GM19035 (cell line): Measurements from ENCODE around the gene RANBP17.
"Not testable (repeated sequence)": the region's sequence is repeated elsewhere in the genome, so short reads cannot be mapped to it uniquely, and the experiment has no call there.

ENCODE experiments used
- ATAC-seq: cut with Tn5 transposase; IDR thresholded peaks from one replicate; pipeline ENCODE4 v1.9.1; 2021; ENCODE audit not compliant: unreplicated experiment

RANBP17 gene

DNA sequence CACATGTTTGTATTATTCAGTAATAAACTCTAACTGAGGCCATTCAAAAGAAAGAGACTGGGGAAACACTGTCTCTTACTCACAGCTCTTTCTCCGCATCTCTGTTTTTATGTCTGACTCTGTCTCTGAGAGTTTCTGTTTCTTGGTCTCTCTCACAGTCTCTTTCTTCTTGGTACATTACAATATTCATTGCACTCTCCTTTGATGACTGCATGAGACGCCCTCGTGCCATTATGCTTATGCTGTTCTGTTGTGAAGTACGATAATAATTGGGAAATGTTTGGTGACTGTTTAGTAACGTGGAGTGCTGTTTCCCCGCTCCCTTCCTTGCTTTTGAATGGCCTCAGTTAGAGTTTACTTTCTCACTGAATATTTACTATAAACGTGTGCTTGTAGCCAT lies 421.9 kb downstream of the RANBP17 start:
- ATAC-seq = no peak

- ATAC-seq = no peak
Observed at GRCh38 chr5:171285465-171285864, 423.6 kb downstream of the RANBP17 start.

- ATAC-seq = no peak
Observed at GRCh38 chr5:171288066-171288465, 426.2 kb downstream of the RANBP17 start.

GRCh38 chr5:171291371-171291770 lies 429.6 kb downstream of the RANBP17 start:
- ATAC-seq = no peak

DNA sequence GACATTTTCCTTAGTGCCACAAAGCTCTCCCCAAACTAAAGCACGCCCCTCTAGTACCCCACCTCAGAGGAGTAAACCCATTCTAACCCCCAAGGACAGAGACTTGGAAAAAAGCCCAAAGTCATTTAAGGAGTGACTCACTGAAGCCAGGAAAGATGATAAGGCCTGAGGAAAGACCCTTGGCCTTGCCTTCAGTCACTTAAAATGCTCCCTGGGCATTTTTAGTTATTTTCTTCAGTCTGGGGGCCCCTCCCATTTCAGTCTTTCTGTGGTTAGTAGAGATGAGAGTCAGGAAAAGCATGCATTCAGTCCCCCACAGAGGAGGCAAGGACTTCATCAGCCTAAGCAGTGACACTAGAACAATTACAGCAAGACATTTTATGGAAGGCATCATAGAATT lies 433.5 kb downstream of the RANBP17 start:
- no peak for ATAC-seq

DNA sequence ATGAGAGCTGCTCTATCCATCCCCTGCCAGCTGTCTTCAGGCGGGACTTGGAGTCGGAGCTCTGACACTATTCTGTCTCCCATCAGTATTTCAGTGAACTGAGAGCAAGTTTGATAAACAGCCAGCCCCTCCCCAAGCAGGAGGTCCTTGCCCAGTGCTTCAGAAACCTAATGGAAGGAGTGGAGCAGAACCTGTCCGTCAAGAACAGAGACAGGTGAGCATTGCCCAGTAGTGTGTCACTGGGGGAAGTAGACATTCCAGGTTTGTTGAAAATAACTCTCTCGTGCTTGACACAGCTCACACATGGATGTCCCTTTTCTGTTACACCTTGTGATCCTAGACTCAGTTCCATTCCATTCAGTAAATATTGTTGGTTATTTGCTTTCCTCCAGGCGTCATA lies 434.0 kb downstream of the RANBP17 start:
- ATAC-seq = no peak

DNA sequence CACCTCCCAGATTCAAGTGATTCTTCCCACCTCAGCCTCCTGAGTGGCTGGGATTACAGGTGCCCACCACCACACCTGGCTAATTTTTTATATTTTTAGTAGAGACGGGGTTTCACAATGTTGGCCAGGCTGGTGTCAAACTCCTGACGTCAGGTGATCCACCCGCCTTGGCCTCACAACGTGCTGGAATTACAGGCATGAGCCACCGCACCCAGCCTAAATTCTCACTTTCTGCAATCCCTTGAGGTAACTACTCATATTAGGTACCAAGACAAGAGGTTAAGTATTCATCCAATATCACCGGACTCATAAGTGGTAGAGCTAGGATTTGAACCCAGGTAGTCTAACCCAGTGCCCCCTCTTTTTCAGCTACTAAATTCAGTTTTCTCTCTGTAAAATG lies 436.1 kb downstream of the RANBP17 start:
- ATAC-seq = not testable (repeated sequence)

DNA sequence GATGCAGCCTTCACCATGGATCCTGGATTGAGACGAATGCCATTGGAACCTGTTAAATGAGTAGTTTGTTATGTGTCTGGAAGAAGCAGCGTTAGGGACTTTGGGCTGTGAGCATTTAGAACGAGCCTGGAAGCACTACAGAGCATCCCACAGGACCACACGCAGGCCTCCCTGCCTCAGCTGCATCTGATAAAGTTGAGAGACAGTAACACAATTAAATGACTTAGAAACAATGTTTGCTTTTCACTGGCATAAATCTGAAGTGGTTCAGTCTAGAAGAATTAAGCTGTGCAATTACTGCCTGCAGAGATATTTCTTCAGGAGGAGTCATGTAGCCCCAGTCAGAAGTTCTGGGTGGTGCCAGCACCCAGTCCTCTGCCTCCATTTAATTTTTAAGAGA lies 437.4 kb downstream of the RANBP17 start:
- ATAC-seq = no peak

DNA sequence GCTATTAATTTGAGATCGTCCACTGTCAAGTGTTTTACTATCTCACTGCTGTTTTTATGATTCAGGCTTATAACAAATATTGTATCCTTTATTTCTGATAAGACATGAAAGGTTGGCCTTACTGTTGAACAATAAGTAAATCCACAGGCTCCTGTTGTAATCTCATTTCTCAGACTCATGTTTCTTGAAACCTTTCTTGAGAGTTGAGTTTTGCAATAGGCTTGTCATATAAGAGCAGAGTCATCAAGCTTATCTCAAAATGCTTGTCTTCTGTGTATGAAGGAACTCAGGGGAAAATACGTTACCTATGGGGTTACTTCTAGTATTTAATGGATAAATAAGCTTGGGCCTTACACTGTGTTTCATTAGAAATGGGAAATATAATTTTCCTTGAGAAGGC lies 438.0 kb downstream of the RANBP17 start:
- no peak for ATAC-seq

DNA sequence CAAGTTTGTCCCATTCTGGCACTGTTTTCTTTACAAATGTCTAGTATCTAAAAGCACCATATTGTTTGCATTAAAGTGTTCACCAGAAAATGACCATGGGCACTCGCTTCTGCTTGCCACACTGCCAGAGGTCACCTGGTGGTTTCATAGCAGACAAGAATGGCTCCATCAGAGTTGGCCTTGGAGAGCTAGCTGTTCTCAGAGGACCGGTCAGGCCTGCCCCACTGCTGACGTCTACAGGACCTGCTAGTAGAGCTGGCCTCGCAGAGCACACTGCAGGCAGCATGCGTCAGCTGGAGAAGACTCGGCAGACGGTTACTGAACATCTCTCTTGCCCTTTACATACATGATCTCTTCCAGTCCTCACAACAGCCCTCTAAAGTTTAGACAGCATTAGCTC lies 438.5 kb downstream of the RANBP17 start:
- ATAC-seq = no peak

DNA sequence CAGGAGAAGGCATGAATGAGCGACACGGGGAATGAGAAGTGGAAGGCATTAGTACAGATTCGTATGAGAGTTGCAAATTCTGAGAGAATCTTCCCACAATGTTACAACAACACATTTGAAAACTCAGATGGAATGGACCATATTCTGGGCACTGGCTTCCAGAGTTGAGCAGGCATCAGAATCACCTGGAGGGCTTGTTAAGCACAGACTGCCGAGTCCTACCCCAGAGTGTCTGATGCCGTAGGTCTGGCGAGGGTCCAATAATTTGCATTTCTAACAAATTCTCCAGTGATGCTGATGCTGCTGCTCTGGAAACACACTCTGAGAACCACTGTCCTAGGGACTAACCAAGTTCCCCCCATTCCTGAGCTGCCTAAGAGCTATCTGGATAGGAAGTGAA lies 444.3 kb downstream of the RANBP17 start:
- no peak for ATAC-seq

- no peak for ATAC-seq
Observed at GRCh38 chr5:171306781-171307591, 445.2 kb downstream of the RANBP17 start.

GRCh38 chr5:171307789-171308452 lies 446.1 kb downstream of the RANBP17 start:
- ATAC-seq = no peak

DNA sequence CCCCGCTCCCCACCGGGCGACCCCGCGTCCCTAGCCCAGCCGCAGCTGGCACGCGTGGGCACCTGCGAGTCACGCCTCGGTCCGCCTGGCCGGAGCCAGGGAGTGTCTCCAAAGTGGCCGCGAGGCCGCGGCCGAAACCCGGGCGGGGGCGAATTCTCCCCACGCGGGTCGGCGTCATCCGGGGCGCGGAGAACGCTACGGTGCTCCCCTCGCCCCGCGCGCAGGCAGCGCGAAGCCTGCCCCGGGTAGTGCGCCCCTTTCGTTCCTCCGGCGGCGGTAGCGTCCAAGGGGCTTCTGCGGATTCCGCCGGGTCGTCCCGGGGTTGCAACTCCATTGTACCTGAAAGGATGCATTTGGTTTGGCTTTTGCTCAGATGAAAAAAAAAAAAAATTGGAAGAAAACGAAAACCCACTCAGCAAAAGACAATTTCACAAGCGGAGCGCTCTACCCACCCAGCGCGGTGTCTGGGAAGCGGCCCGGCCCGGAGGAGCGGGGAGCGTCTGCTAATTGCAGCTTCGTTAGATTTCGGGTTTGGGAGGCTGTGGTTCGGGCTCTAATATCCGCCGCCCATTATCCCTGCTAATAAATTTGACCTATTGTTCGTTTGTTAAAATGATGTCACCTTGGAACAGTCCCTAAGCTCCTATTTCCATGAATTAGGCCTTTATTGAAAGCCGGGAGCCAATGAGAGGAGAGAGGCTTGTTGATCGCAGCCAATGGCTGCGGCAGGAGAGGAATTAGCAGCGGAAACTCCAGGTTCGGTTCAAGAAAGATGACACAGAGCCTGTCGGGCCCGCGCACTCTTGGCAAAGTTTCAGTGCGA lies 446.8 kb downstream of the RANBP17 start, which contains the start of gene TLX3:
Gene TLX3 (plus strand): TSS at position 796 of the 823 bp plus-strand sequence. CDS start 118 bp downstream, outside the sequence.
- ATAC-seq = no peak

DNA sequence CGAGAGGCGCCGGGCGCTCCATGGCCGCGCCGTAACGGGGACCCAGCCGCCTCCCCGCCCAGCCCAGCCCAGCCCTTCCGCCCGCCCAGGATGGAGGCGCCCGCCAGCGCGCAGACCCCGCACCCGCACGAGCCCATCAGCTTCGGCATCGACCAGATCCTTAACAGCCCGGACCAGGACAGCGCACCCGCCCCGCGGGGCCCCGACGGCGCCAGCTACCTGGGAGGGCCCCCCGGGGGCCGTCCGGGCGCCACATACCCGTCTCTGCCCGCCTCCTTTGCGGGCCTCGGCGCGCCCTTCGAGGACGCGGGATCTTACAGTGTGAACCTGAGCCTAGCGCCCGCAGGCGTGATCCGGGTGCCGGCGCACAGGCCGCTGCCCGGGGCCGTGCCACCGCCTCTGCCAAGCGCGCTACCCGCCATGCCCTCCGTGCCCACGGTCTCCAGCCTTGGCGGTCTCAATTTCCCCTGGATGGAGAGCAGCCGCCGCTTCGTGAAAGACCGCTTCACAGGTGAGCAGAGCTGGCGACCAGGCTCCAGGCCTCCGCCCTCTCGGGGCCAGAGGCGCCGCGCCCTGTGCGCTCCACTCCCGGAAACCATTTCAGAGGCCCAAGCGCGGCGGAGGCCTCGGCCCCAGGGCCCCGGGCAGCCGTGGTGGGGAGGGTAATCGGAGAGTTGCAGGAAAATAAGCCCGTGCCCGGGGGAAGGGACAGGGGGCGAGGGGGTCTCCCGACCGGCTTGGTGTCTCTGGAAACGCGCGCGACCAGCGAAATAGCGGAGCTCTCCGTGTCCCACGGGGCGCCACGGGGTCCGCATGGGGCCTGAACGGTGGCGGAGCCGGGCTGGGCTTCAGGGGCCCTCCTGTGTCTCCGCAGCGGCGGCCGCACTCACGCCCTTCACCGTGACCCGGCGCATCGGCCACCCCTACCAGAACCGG lies 447.7 kb downstream of the RANBP17 start:
- ATAC-seq = no peak

GRCh38 chr5:171310212-171310818 lies 448.5 kb downstream of the RANBP17 start:
- ATAC-seq = no peak

DNA sequence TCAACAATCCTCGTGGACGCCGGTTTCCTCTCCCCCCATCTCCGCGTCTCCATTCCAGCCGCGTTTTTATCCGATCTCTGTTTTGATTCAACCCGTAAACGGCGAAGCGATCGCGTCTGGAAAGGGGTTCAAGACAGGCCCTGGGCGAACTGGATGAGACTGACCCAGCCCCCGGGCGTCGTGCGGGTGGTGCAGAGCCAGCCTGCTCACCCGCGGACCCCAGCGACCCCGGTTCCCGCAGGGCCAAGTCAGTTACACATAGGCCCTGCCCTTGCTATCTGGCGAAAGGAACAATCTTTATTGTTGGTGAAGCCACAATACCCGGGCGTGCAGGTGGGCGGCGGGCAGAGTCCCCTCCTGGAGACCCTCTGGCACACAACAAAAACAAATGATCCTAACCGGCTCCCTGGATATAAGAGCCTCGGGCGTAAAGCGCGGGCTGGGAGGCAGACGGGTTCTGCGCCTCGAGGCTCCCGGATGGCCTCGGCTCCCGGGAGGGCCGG lies 449.1 kb downstream of the RANBP17 start:
- ATAC-seq = no peak

- ATAC-seq = no peak
Observed at GRCh38 chr5:171311322-171312077, 449.7 kb downstream of the RANBP17 start.
